Nephron progenitor cell (in vitro differentiated cells): Measurements from ENCODE around the gene LRCOL1.

Source experiments
- DNase-seq: peaks from one replicate; pipeline ENCODE4 v3.0.0; 2021
- H3K27ac Mint-ChIP-seq: 2 replicates; pipeline ENCODE4 v1.8.0; 2021; ENCODE audit warnings: mild to moderate bottlenecking, moderate library complexity, mixed read lengths
- H3K27me3 Mint-ChIP-seq: 2 replicates; pipeline ENCODE4 v1.8.0; 2021; ENCODE audit warnings: mild to moderate bottlenecking, low read depth, mixed read lengths; ENCODE audit not compliant: poor library complexity
- H3K36me3 Mint-ChIP-seq: 2 replicates; pipeline ENCODE4 v1.8.0; 2021; ENCODE audit warnings: low read depth, mixed read lengths
- H3K4me1 Mint-ChIP-seq: 2 replicates; pipeline ENCODE4 v1.8.0; 2021; ENCODE audit warnings: mixed read lengths
- H3K4me3 Mint-ChIP-seq: 2 replicates; pipeline ENCODE4 v1.8.0; 2021; ENCODE audit warnings: mild to moderate bottlenecking, moderate library complexity, mixed read lengths
- H3K9me3 Mint-ChIP-seq: 2 replicates; pipeline ENCODE4 v1.8.0; 2021; ENCODE audit warnings: mild to moderate bottlenecking, moderate library complexity, mixed read lengths
- CTCF ChIP-seq: fragments of 200-600 bp; sonication (generic); IDR thresholded peaks from 2 replicates; pipeline ENCODE4 v1.5.0; 2021; ENCODE audit warnings: antibody characterized with exemption

LRCOL1 gene

GRCh38 chr12:132638541-132639408 lies 28.4 kb upstream of the LRCOL1 start:
- TF ChIP-seq CTCF: peak; percentile 82
- Mint-ChIP-seq H3K27me3 (peaks cover 5% of the 10 kb centered on the region), H3K27ac (peak overlapping the region; percentile 58), H3K36me3 (peaks cover 70% of the 10 kb centered on the region), H3K4me3 (no peak overlapping the region), H3K4me1 (peaks cover 28% of the 10 kb centered on the region), H3K9me3 (no peaks in the 10 kb centered on the region)
- peak; percentile 48 for DNase-seq

GRCh38 chr12:132637811-132638210 lies 27.4 kb upstream of the LRCOL1 start:
- Mint-ChIP-seq H3K27me3 (peaks cover 5% of the 10 kb centered on the region), H3K4me1 (peaks cover 28% of the 10 kb centered on the region), H3K27ac (peak overlapping the region; percentile 15), H3K9me3 (no peaks in the 10 kb centered on the region), H3K4me3 (no peak overlapping the region), H3K36me3 (peaks cover 76% of the 10 kb centered on the region)
- TF ChIP-seq CTCF: no peak
- DNase-seq: no peak

GRCh38 chr12:132635076-132635955 lies 24.9 kb upstream of the LRCOL1 start:
- peaks cover 5% of the 10 kb centered on the region for H3K27me3 Mint-ChIP-seq
- no peak for TF ChIP-seq CTCF
- H3K4me3 Mint-ChIP-seq: no peak overlapping the region
- H3K36me3 Mint-ChIP-seq: peaks cover 95% of the 10 kb centered on the region
- peak overlapping the region; percentile 80 for H3K27ac Mint-ChIP-seq
- DNase-seq: no peak
- no peaks in the 10 kb centered on the region for H3K9me3 Mint-ChIP-seq
- H3K4me1 Mint-ChIP-seq: peaks cover 44% of the 10 kb centered on the region

- peak overlapping the region; percentile 80 for H3K27ac Mint-ChIP-seq
- no peak for TF ChIP-seq CTCF
- no peak for DNase-seq
- peaks cover 5% of the 10 kb centered on the region for H3K27me3 Mint-ChIP-seq
- peaks cover 39% of the 10 kb centered on the region for H3K4me1 Mint-ChIP-seq
- peaks cover 97% of the 10 kb centered on the region for H3K36me3 Mint-ChIP-seq
- no peak overlapping the region for H3K4me3 Mint-ChIP-seq
- no peaks in the 10 kb centered on the region for H3K9me3 Mint-ChIP-seq
Observed at GRCh38 chr12:132634411-132634990, 24.1 kb upstream of the LRCOL1 start.

GRCh38 chr12:132633901-132634300 lies 23.5 kb upstream of the LRCOL1 start:
- Mint-ChIP-seq H3K4me3 (no peak overlapping the region), H3K4me1 (peaks cover 33% of the 10 kb centered on the region), H3K9me3 (no peaks in the 10 kb centered on the region), H3K27ac (peak overlapping the region; percentile 80), H3K27me3 (no peaks in the 10 kb centered on the region), H3K36me3 (peaks cover 97% of the 10 kb centered on the region)
- DNase-seq: no peak
- TF ChIP-seq CTCF: no peak
